Body of pancreas (tissue), 4 donors: ENCODE results near the gene ANKRD13D. TPM values are rescaled to one million over a fixed set of nuclear protein-coding genes. Genes with fewer than 3 reads are reported as not detected.

Experiments used
- ATAC-seq: fragments of 150-250 bp; one replicate; pipeline ENCODE4 v1.9.1; 2016
- DNase-seq, 4 donors: peaks; one replicate each; pipeline ENCODE4 v3.0.0-alpha.2; 2019
- H3K27ac ChIP-seq, 4 donors: fragments of 200-600 bp; sonication (generic); 1 replicate in 3 of 4; 2 replicates in 1 of 4; pipeline versions ENCODE4 v1.5.1 to v1.6.1; 2016 to 2019; ENCODE audit warnings: mild to moderate bottlenecking in 1 of 4, mixed read lengths in 1 of 4, moderate library complexity in 1 of 4
- H3K27me3 ChIP-seq, 2 donors: fragments of 200-600 bp; sonication (generic); one replicate each; pipeline ENCODE4 v1.6.0; 2016; ENCODE audit warnings: mild to moderate bottlenecking in 1 of 2
- H3K36me3 ChIP-seq, 2 donors: fragments of 200-600 bp; sonication (generic); replicated peaks in 1 of 2; 2 replicates each; pipeline ENCODE4 v1.5.1; 2016; ENCODE audit warnings: low read depth in 2 of 2; ENCODE audit not compliant: insufficient read depth in 1 of 2
- H3K4me1 ChIP-seq: fragments of 200-600 bp; sonication (generic); one replicate; pipeline ENCODE4 v1.6.0; 2016
- H3K4me3 ChIP-seq, 2 donors: fragments of 200-600 bp; sonication (generic); 1 replicate in 1 of 2; 2 replicates in 1 of 2; pipeline ENCODE4 v1.5.1; 2016 to 2019
- H3K9me3 ChIP-seq, 3 donors: fragments of 200-600 bp; sonication (generic); 1 replicate in 2 of 3; 2 replicates in 1 of 3; pipeline ENCODE4 v1.5.1; 2016
- CTCF ChIP-seq, 7 experiments: fragments of 450-650 bp in 4 of 7; fragments of 200-600 bp in 3 of 7; sonication (generic) in 3 of 7; IDR thresholded peaks; one replicate each; pipeline ENCODE4 v1.5.1; 2016 to 2019; ENCODE audit warnings: antibody characterized with exemption in 7 of 7
- POLR2A ChIP-seq, 3 donors: fragments of 450-650 bp; IDR thresholded peaks; one replicate each; pipeline ENCODE4 v1.6.1; 2016; ENCODE audit warnings: antibody characterized with exemption in 3 of 3, mild to moderate bottlenecking in 2 of 3
- WGBS, 2 donors: methylation state at CpG; one replicate each; pipeline ENCODE4 v1.1.5; 2017; 5-methylcytosine and 5-hydroxymethylcytosine counted together
- intact Hi-C: fragments of 100-400 bp; cut with DNase I; formaldehyde crosslinking; loops from one replicate; pipeline ENCODE4 v1.15.1; 2023
- total RNA-seq, 2 donors: library from RNA; depleted of rRNA; stranded (reverse); fragments of >200 nt; gene quantifications; one replicate each; pipeline ENCODE4 v1.1.0, GENCODE V29; 2016

The ANKRD13D gene
- total RNA-seq, 2 donors from 2014 or later, result 18.2 to 39.6 TPM

- peaks cover 20% of the 10 kb centered on the region for H3K4me1 ChIP-seq
- H3K9me3 ChIP-seq, result no peaks in the 10 kb centered on the region
- no peaks in the 10 kb centered on the region for H3K27me3 ChIP-seq
- H3K27ac ChIP-seq, result no peak overlapping the region
- DNase-seq (no peak), ATAC-seq (no peak)
- 95 to 96% methylated on average over 20 of the region's 20 CpGs for WGBS, 2 donors
- intact Hi-C loops, result no loop called here
- peaks cover 0 to 7% of the 10 kb centered on the region in 2 donors for H3K36me3 ChIP-seq
- TF ChIP-seq POLR2A (IDR thresholded peaks at IDR 0.05) (no peak), CTCF (IDR thresholded peaks at IDR 0.05) (no peak)
- no peak overlapping the region for H3K4me3 ChIP-seq
Measured at GRCh38 chr11:67308031-67308866, 19.1 kb downstream of the ANKRD13D start.

GRCh38 chr11:67309166-67309565 is 20.1 kb downstream of the ANKRD13D start:
- Histone ChIP-seq H3K36me3 (peaks cover 0 to 7% of the 10 kb centered on the region in 2 donors), H3K27ac (no peak overlapping the region), H3K27me3 (no peaks in the 10 kb centered on the region), H3K4me3 (no peak overlapping the region), H3K9me3 (no peaks in the 10 kb centered on the region), H3K4me1 (peaks cover 17% of the 10 kb centered on the region)
- DNase-seq (no peak), ATAC-seq (no peak)
- 93 to 96% methylated on average over 8 to 11 of the region's 11 CpGs for WGBS, 2 donors
- TF ChIP-seq CTCF (IDR thresholded peaks at IDR 0.05) (no peak), POLR2A (IDR thresholded peaks at IDR 0.05) (no peak)
- intact Hi-C loops, result no loop called here

GRCh38 chr11:67309661-67310061 is 20.6 kb downstream of the ANKRD13D start:
- WGBS, 2 donors, result 93 to 96% methylated on average over 4 to 14 of the region's 14 CpGs
- Histone ChIP-seq H3K4me3 (no peak overlapping the region), H3K27me3 (no peaks in the 10 kb centered on the region), H3K4me1 (peaks cover 12% of the 10 kb centered on the region), H3K27ac (no peak overlapping the region), H3K9me3 (no peaks in the 10 kb centered on the region), H3K36me3 (peaks cover 0 to 7% of the 10 kb centered on the region in 2 donors)
- no peak for DNase-seq
- no peak for TF ChIP-seq CTCF (IDR thresholded peaks at IDR 0.05)
- no peak for TF ChIP-seq POLR2A (IDR thresholded peaks at IDR 0.05)
- intact Hi-C loops, result loop anchor here (5.0 kb wide), 1 partner anchor 32 kb away; no protein-coding TSS in a partner anchor
- no peak for ATAC-seq

GRCh38 chr11:67310246-67311050 is 21.3 kb downstream of the ANKRD13D start:
- Histone ChIP-seq H3K4me1 (peaks cover 6% of the 10 kb centered on the region), H3K36me3 (peaks cover 0 to 7% of the 10 kb centered on the region in 2 donors), H3K27ac (no peak overlapping the region), H3K9me3 (no peaks in the 10 kb centered on the region), H3K4me3 (no peak overlapping the region), H3K27me3 (no peaks in the 10 kb centered on the region)
- ATAC-seq, result no peak
- DNase-seq, result no peak
- intact Hi-C loops, result loop anchor here (5.0 kb wide), 1 partner anchor 33 kb away; no protein-coding TSS in a partner anchor
- TF ChIP-seq CTCF (IDR thresholded peaks at IDR 0.05) (no peak), POLR2A (IDR thresholded peaks at IDR 0.05) (no peak)
- WGBS, 2 donors, result 88 to 91% methylated on average over 7 to 19 of the region's 19 CpGs
